Measurements from ENCODE around the gene POLK. TPM values are rescaled to one million over a fixed set of nuclear protein-coding genes. Genes with fewer than 3 reads are reported as not detected.

POLK gene
- 18.2 and 18.5 TPM in 2 replicates for total RNA-seq

DNA sequence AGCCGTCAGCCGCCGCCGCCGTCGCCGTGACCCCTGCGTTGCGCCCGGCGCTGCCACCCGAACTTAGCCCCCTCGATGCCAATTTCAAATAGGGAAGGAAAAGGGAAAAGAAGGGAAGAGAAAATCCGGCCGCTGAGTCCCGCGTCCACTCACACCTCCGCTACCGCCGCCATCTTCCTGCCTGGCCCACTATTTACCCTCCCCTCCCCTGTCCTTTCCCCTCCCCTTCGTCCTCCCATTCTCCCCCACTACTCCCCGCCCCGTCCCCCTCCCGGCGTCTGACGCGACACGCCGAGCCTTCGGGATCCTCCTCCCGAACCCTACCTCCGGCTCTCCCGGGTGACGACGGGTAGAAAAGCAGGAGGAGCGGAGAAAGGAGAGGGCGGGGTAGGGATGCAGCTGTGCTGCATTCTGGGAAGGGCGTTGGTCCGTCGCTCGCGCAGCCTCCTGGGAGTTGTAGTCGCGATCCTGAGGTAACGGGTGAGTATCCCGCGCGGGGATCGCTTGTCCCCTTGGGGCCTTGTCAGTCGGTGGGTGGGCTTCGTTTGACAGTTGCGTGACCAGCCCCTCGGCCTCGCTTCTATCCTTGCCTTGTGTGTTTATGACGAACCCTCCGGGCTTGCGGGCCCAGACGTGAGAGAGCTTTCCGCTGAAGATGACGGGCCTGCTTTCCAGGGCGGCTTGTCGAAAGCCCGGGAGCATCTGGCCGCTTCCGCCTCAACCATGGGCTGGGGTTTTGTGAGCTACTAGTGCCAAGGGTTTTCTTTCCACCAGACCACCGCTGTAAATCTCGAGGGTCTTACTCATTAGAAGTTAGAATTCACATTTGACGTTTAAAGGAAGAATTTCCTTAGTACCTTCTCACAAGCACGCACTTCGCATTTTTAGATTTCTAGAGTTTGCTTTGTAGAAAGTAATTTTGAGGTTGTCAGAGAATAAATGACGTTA is at the start of gene POLK, which contains the start of gene CERT1:
POLK (plus strand) TSS at position 457 of the 948 bp plus-strand sequence.
CERT1 (minus strand) TSS at position 195 of the 948 bp plus-strand sequence. CDS start 422 bp downstream, outside the sequence.

DNA sequence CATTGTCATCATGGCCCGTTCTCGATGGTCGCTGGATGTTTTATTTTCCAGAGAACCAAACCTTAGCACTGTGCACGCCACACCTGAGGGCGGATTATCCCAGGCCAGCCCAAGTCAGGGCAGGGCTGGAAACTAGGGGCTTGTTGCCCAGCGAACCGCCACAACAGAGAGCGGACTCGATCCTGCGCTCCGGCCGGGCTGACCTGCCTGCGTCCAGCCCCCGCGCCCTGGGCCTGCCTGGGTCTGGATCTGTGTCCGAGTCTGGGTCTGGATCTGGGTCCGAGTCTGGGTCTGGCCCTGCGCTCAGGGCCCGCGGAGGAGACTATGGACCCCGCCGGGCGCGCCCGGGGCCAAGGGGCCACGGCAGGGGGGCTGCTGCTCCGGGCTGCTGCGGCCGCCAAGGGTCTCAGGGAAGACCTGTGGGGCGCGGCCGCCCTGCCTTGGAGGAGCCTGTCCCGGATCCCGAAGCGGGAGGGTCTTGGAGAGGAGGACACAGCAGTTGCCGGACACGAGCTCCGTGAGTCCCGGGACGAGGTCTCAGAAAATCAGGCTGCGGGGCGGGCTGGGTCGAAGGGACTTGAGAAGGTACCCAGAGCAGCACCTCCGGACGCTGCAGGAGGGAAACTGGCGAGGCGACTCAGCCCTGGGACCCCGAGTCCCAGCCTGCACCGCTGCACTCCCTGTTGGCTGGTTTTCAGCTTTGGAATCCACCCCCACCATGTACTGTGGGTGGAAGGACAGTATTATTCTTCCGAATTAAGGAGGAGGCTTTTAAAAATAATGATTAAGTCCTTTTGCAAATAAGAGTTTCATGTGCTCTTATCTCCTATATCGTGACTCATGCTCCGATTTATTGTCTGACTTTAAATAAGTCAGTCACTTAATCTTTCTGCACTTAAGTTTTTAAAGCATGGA is 99.9 kb downstream of the POLK start, which contains the start of gene ANKDD1B:
ANKDD1B (plus strand) TSS at position 143 of the 915 bp plus-strand sequence; CDS start at position 325, 182 bp downstream.

Other genes with a start within 250 kb of the POLK start
- gene HMGCR, start 174.7 kb upstream of the POLK start, total RNA-seq = 28.9 and 30.6 TPM in 2 replicates
- 11.0 and 14.7 TPM in 2 replicates for gene CERT1, start 262 bp upstream of the POLK start, total RNA-seq
- gene ANKDD1B, start 99.6 kb downstream of the POLK start, total RNA-seq = not detected in 2 replicates
- gene POC5, start 205.5 kb downstream of the POLK start, total RNA-seq = 9.1 and 10.0 TPM in 2 replicates

Data from mammary microvascular endothelial cell (primary cell).